Esophagus squamous epithelium (tissue), 4 donors: ENCODE results near the gene FAM171A1.

Source experiments
- POLR2A ChIP-seq, 4 donors: fragments of 450-650 bp; IDR thresholded peaks; one replicate each; pipeline ENCODE4 v1.6.1; 2017; ENCODE audit warnings: antibody characterized with exemption in 4 of 4, mild to moderate bottlenecking in 4 of 4, moderate library complexity in 3 of 4
- TF ChIP-seq, protein P1 (sequence below), 6 experiments: fragments of 450-650 bp in 4 of 6; fragments of 200-600 bp in 2 of 6; sonication (generic) in 2 of 6; IDR thresholded peaks; one replicate each; pipeline ENCODE4 v1.5.1; 2016 to 2019; ENCODE audit warnings: antibody characterized with exemption in 6 of 6, mild to moderate bottlenecking in 4 of 6, moderate library complexity in 4 of 6

DNA sequence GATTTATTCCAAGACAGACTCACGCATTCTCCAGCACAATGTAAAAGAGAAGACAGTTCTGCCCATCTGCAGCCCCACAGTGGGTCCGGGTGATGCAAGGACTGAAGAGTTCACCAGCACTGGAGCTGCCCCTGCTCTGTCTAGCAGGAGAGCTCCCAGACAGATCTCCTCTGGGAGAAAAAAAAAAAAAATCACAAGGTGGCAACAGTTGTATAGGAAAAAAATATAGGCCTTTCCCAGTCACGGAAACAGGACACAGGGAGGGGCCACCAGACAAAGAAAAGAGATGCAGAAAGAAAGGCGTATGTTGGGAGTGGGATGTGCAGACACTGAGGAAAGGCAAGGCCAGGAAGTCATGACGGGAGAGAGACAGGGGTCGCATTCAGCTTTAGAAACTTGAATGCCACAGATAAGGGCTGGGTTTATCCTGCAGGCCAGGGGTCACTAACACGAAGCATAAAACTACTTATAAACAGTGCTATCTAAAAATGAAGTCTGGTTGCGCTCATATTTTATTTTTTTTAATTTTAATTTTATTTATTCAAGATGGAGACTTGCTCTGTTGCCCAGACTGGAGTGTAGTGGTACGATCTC lies 54.1 kb downstream of the FAM171A1 start:
- TF ChIP-seq, protein P1, sequence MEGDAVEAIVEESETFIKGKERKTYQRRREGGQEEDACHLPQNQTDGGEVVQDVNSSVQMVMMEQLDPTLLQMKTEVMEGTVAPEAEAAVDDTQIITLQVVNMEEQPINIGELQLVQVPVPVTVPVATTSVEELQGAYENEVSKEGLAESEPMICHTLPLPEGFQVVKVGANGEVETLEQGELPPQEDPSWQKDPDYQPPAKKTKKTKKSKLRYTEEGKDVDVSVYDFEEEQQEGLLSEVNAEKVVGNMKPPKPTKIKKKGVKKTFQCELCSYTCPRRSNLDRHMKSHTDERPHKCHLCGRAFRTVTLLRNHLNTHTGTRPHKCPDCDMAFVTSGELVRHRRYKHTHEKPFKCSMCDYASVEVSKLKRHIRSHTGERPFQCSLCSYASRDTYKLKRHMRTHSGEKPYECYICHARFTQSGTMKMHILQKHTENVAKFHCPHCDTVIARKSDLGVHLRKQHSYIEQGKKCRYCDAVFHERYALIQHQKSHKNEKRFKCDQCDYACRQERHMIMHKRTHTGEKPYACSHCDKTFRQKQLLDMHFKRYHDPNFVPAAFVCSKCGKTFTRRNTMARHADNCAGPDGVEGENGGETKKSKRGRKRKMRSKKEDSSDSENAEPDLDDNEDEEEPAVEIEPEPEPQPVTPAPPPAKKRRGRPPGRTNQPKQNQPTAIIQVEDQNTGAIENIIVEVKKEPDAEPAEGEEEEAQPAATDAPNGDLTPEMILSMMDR (IDR thresholded peaks at IDR 0.05) = no peak
- TF ChIP-seq POLR2A (IDR thresholded peaks at IDR 0.05) = no peak
